HEK293 (cell line): ENCODE data around the gene CARD8.

Experiments used
- CTCF ChIP-seq: fragments of 450-650 bp; formaldehyde crosslinking; IDR thresholded peaks from 2 replicates; pipeline ENCODE4 v1.5.1; 2016; ENCODE audit warnings: missing biosample characterization, missing genetic modification characterization
- KLF8 ChIP-seq: fragments of 450-650 bp; formaldehyde crosslinking; IDR thresholded peaks from 2 replicates; pipeline ENCODE4 v1.5.1; 2016; ENCODE audit warnings: missing biosample characterization, missing genetic modification characterization
- SETDB1 ChIP-seq: IDR thresholded peaks from one replicate; pipeline ENCODE4 v1.6.1; 2017; ENCODE audit warnings: mild to moderate bottlenecking, low read length, moderate library complexity, mixed read lengths; ENCODE audit not compliant: insufficient read length
- ZBTB10 ChIP-seq: fragments of 450-650 bp; formaldehyde crosslinking; IDR thresholded peaks from 2 replicates; pipeline ENCODE4 v1.5.1; 2016; ENCODE audit warnings: missing biosample characterization, missing genetic modification characterization
- ZNF138 ChIP-seq: fragments of 450-650 bp; formaldehyde crosslinking; IDR thresholded peaks from 2 replicates; pipeline ENCODE4 v1.5.1; 2016; ENCODE audit warnings: missing biosample characterization, missing genetic modification characterization, borderline replicate concordance
- ZNF350 ChIP-seq: fragments of 450-650 bp; formaldehyde crosslinking; IDR thresholded peaks from 2 replicates; pipeline ENCODE4 v1.5.0; 2017; ENCODE audit warnings: missing biosample characterization, mild to moderate bottlenecking, missing genetic modification characterization
- ZNF747 ChIP-seq: fragments of 450-650 bp; formaldehyde crosslinking; IDR thresholded peaks from 2 replicates; pipeline ENCODE4 v1.5.1; 2016; ENCODE audit warnings: missing biosample characterization, missing genetic modification characterization
- ZSCAN4 ChIP-seq: fragments of 450-650 bp; formaldehyde crosslinking; IDR thresholded peaks from 2 replicates; pipeline ENCODE4 v1.5.1; 2017; ENCODE audit warnings: missing biosample characterization, missing genetic modification characterization

GRCh38 chr19:48237057-48237456 is 18.7 kb downstream of the CARD8 start:
- TF ChIP-seq ZSCAN4 (tag by site-specific recombination) (no peak), CTCF (tag by site-specific recombination) (no peak), ZBTB10 (tag by site-specific recombination) (no peak), SETDB1 (no peak), ZNF747 (no peak), KLF8 (no peak), ZNF350 (no peak), ZNF138 (tag by site-specific recombination) (no peak)
